Caco-2 (cell line): ENCODE results near the gene FLNA. TPM values are rescaled to one million over a fixed set of nuclear protein-coding genes. Genes with fewer than 3 reads are reported as not detected.

Source experiments
- BruUV-seq: library from RNA; stranded (reverse); fragments of 400-500 nt; replicated peaks from 2 replicates; lab custom pipeline; 2021; lab: Mats Ljungman, UMichigan
- CTCF ChIA-PET: fragments of 300-600 bp; sonication (Branson Sonifier 250); formaldehyde crosslinking; loops from one replicate; lab custom pipeline; 2022; ENCODE audit warnings: antibody characterized with exemption; lab: Charles Lee
- POLR2A ChIA-PET: fragments of 300-600 bp; sonication (Branson Sonifier 250); formaldehyde crosslinking; loops from one replicate; lab custom pipeline; 2022; ENCODE audit warnings: antibody characterized with exemption; lab: Charles Lee
- DNase-seq, 2 experiments: peaks; one replicate each; pipeline versions ENCODE4 v3.0.0 to v3.0.0-alpha.2; 2020 to 2022
- H3K27me3 ChIP-seq: replicated peaks from 2 replicates; pipeline ENCODE4 v1.6.0; 2011; ENCODE audit warnings: low read length; ENCODE audit not compliant: control insufficient read depth, insufficient read depth
- H3K36me3 ChIP-seq: 2 replicates; pipeline ENCODE4 v1.5.1; 2011; ENCODE audit warnings: low read length; ENCODE audit not compliant: control insufficient read depth, insufficient read depth
- H3K4me1 ChIP-seq: fragments of 250-450 bp; sonication (Bioruptor Pico); 2 replicates; pipeline ENCODE4 v1.5.1; 2020; ENCODE audit warnings: mild to moderate bottlenecking
- H3K4me3 ChIP-seq: 2 replicates; pipeline ENCODE4 v1.5.1; 2011; ENCODE audit warnings: low read depth, mild to moderate bottlenecking, control low read depth, low read length
- H3K9me3 ChIP-seq: fragments of 250-450 bp; sonication (Bioruptor Pico); 2 replicates; pipeline ENCODE4 v1.5.1; 2020; ENCODE audit warnings: mild to moderate bottlenecking, moderate library complexity
- H3K27ac Mint-ChIP-seq: one replicate; pipeline ENCODE4 v1.8.0; 2022; ENCODE audit warnings: mixed read lengths; ENCODE audit not compliant: unreplicated experiment
- H3K27me3 Mint-ChIP-seq: one replicate; pipeline ENCODE4 v1.8.0; 2022; ENCODE audit warnings: mixed read lengths; ENCODE audit not compliant: insufficient read depth, unreplicated experiment
- H3K36me3 Mint-ChIP-seq: one replicate; pipeline ENCODE4 v1.8.0; 2022; ENCODE audit warnings: mild to moderate bottlenecking, mixed read lengths; ENCODE audit not compliant: insufficient read depth, unreplicated experiment
- H3K4me1 Mint-ChIP-seq: one replicate; pipeline ENCODE4 v1.8.0; 2022; ENCODE audit warnings: low read depth, mixed read lengths; ENCODE audit not compliant: unreplicated experiment
- H3K4me3 Mint-ChIP-seq: one replicate; pipeline ENCODE4 v1.8.0; 2022; ENCODE audit warnings: mild to moderate bottlenecking, moderate library complexity, mixed read lengths; ENCODE audit not compliant: unreplicated experiment
- H3K9me3 Mint-ChIP-seq: one replicate; pipeline ENCODE4 v1.8.0; 2022; ENCODE audit warnings: mixed read lengths; ENCODE audit not compliant: unreplicated experiment
- CTCF ChIP-seq, 2 experiments: fragments of 200-600 bp in 1 of 2; IDR thresholded peaks; 1 replicate in 1 of 2; 2 replicates in 1 of 2; pipeline versions ENCODE4 v1.5.1 to v1.8.0; 2011 to 2022; ENCODE audit warnings: antibody characterized with exemption in 1 of 2, control low read depth in 1 of 2, inconsistent platforms in 1 of 2, low read depth in 1 of 2, low read length in 1 of 2, mild to moderate bottlenecking in 1 of 2, moderate library complexity in 1 of 2; ENCODE audit not compliant: insufficient read depth in 1 of 2, severe bottlenecking in 1 of 2, unreplicated experiment in 1 of 2
- intact Hi-C: fragments of 100-400 bp; cut with micrococcal nuclease; formaldehyde crosslinking; loops from one replicate; pipeline ENCODE4 v1.10.0; 2022; ENCODE audit not compliant: unreplicated experiment
- total RNA-seq: library from RNA; stranded (reverse); gene quantifications from 2 replicates; pipeline ENCODE4 v1.2.3, GENCODE V29; 2022

FLNA gene
- total RNA-seq, 1 experiment from 2014 or later: 546 TPM

- Histone ChIP-seq H3K9me3 (no peaks in the 10 kb centered on the region), H3K4me1 (no peaks in the 10 kb centered on the region; the same call in 1 of the 2 replicates), H3K4me3 (peak overlapping the region; percentile 49), H3K27me3 (no peaks in the 10 kb centered on the region), H3K36me3 (peaks cover 2% of the 10 kb centered on the region; the same call in 1 of the 2 replicates)
- TF ChIP-seq CTCF (IDR thresholded peaks at IDR 0.05; ENCODE audit: insufficient read depth in 1 of 2, low read depth in 1 of 2, low read length in 1 of 2, severe bottlenecking in 1 of 2, unreplicated experiment in 1 of 2): no peak
- ChIA-PET POLR2A (interaction anchor here (0.6 to 1.5 kb wide), 3 partner anchors 7 to 20 kb away, joined by 3 to 5 read pairs (median 3); partner anchors contain the start of gene RPL10), CTCF (interaction anchor here (0.6 kb wide), 1 partner anchor 829 kb away, joined by 3 read pairs; no protein-coding TSS in a partner anchor)
- H3K4me1 Mint-ChIP-seq: peaks cover 6% of the 10 kb centered on the region
- H3K4me3 Mint-ChIP-seq: peak overlapping the region; percentile 64
- no peak for DNase-seq
- peak overlapping the region; percentile 69 for H3K27ac Mint-ChIP-seq
- H3K9me3 Mint-ChIP-seq: no peaks in the 10 kb centered on the region
- no TSS peak for BruUV-seq
- H3K27me3 Mint-ChIP-seq: no peaks in the 10 kb centered on the region
- H3K36me3 Mint-ChIP-seq: peaks cover 50% of the 10 kb centered on the region
- intact Hi-C loops: loop anchor here (10.0 kb wide), 1 partner anchor 403 kb away; the partner anchor contains the start of genes HCFC1 and TMEM187
Observed at GRCh38 chrX:154378059-154378798, 3.8 kb upstream of the FLNA start.

GRCh38 chrX:154376774-154377173 lies 2.3 kb upstream of the FLNA start:
- peaks cover 6% of the 10 kb centered on the region for H3K4me1 Mint-ChIP-seq
- no peak overlapping the region for H3K27ac Mint-ChIP-seq
- DNase-seq: no peak
- TF ChIP-seq CTCF (IDR thresholded peaks at IDR 0.05; ENCODE audit: insufficient read depth in 1 of 2, low read depth in 1 of 2, low read length in 1 of 2, severe bottlenecking in 1 of 2, unreplicated experiment in 1 of 2): no peak
- Histone ChIP-seq H3K36me3 (peaks cover 2% of the 10 kb centered on the region; the same call in 1 of the 2 replicates), H3K9me3 (no peaks in the 10 kb centered on the region), H3K27me3 (no peaks in the 10 kb centered on the region), H3K4me3 (no peak overlapping the region), H3K4me1 (peaks cover 6% of the 10 kb centered on the region)
- intact Hi-C loops: loop anchor here (10.0 kb wide), 1 partner anchor 402 kb away; the partner anchor contains the start of genes HCFC1 and TMEM187
- H3K9me3 Mint-ChIP-seq: no peaks in the 10 kb centered on the region
- H3K27me3 Mint-ChIP-seq: no peaks in the 10 kb centered on the region
- CTCF ChIA-PET: no interaction called here
- no peak overlapping the region for H3K4me3 Mint-ChIP-seq
- no TSS peak for BruUV-seq
- POLR2A ChIA-PET: no interaction called here
- H3K36me3 Mint-ChIP-seq: peaks cover 39% of the 10 kb centered on the region

GRCh38 chrX:154375156-154375504 lies 696 bp upstream of the FLNA start:
- peaks cover 9% of the 10 kb centered on the region for H3K4me1 ChIP-seq
- Mint-ChIP-seq H3K4me3 (peak overlapping the region; percentile 70), H3K36me3 (peaks cover 33% of the 10 kb centered on the region), H3K27ac (peak overlapping the region; percentile 69), H3K4me1 (no peaks in the 10 kb centered on the region), H3K27me3 (no peaks in the 10 kb centered on the region), H3K9me3 (no peaks in the 10 kb centered on the region)
- H3K27me3 ChIP-seq: no peaks in the 10 kb centered on the region
- H3K9me3 ChIP-seq: no peaks in the 10 kb centered on the region
- ChIA-PET CTCF (interaction anchor here (0.5 kb wide), 1 partner anchor 357 kb away, joined by 3 read pairs; no protein-coding TSS in a partner anchor), POLR2A (interaction anchor here (0.6 to 1.1 kb wide), 3 partner anchors 20 to 152 kb away, joined by 3 to 4 read pairs (median 4); no protein-coding TSS in a partner anchor)
- H3K4me3 ChIP-seq: peak overlapping the region; percentile 55
- H3K36me3 ChIP-seq: peaks cover 2% of the 10 kb centered on the region; the same call in 1 of the 2 replicates
- TF ChIP-seq CTCF (IDR thresholded peaks at IDR 0.05; ENCODE audit: insufficient read depth in 1 of 2, low read depth in 1 of 2, low read length in 1 of 2, severe bottlenecking in 1 of 2, unreplicated experiment in 1 of 2): no peak
- intact Hi-C loops: loop anchor here (10.0 kb wide), 1 partner anchor 400 kb away; the partner anchor contains the start of genes HCFC1 and TMEM187
- BruUV-seq: no TSS peak
- DNase-seq: no peak
